ENCODE results near the gene ACVR1C.

- TF ChIP-seq POLR2A (IDR thresholded peaks at IDR 0.05) (no peak), CTCF (IDR thresholded peaks at IDR 0.05) (no peak)
Measured at GRCh38 chr2:157540102-157540501, 88.6 kb downstream of the ACVR1C start.

All from esophagus squamous epithelium (tissue), 4 donors.